NB4 (cell line): Measurements from ENCODE around the gene FMN2.

Source experiments
- DNase-seq: peaks from one replicate; pipeline ENCODE4 v3.0.0; 2010; ENCODE audit warnings: low read depth
- H3K4me3 ChIP-seq: one replicate; pipeline ENCODE4 v1.5.1; 2011; ENCODE audit warnings: mild to moderate bottlenecking, low read depth, low read length, moderate library complexity
- CTCF ChIP-seq: IDR thresholded peaks from one replicate; pipeline ENCODE4 v1.5.1; 2012; ENCODE audit warnings: low read depth, low read length
- MAX ChIP-seq: IDR thresholded peaks from 2 replicates; pipeline ENCODE4 v1.6.1; 2011; ENCODE audit warnings: low read depth, low read length
- MYC ChIP-seq: IDR thresholded peaks from 2 replicates; pipeline ENCODE4 v1.6.1; 2011; ENCODE audit warnings: low read depth, low read length
- POLR2A ChIP-seq: IDR thresholded peaks from 2 replicates; pipeline ENCODE4 v1.6.1; 2011; ENCODE audit warnings: mild to moderate bottlenecking; ENCODE audit not compliant: insufficient read length; ENCODE audit errors: extremely low read depth

FMN2 gene

GRCh38 chr1:240332672-240333071 lies 241.0 kb downstream of the FMN2 start:
- H3K4me3 ChIP-seq, result no peak overlapping the region
- DNase-seq, result no peak
- TF ChIP-seq CTCF (no peak), MAX (no peak), MYC (no peak), POLR2A (no peak)

GRCh38 chr1:240337781-240338180 lies 246.1 kb downstream of the FMN2 start:
- TF ChIP-seq MAX (no peak), CTCF (no peak), MYC (no peak), POLR2A (no peak)
- no peak overlapping the region for H3K4me3 ChIP-seq
- DNase-seq, result no peak

GRCh38 chr1:240338837-240339236 lies 247.2 kb downstream of the FMN2 start:
- H3K4me3 ChIP-seq, result no peak overlapping the region
- TF ChIP-seq MYC (no peak), MAX (no peak), CTCF (no peak), POLR2A (no peak)
- DNase-seq, result no peak

GRCh38 chr1:240341365-240342250 lies 249.9 kb downstream of the FMN2 start:
- TF ChIP-seq CTCF, result no peak
- TF ChIP-seq MAX, result no peak
- TF ChIP-seq MYC, result no peak
- TF ChIP-seq POLR2A, result no peak
- H3K4me3 ChIP-seq, result no peak overlapping the region
- no peak for DNase-seq

GRCh38 chr1:240342251-240342625 lies 250.6 kb downstream of the FMN2 start:
- DNase-seq, result no peak
- TF ChIP-seq CTCF (no peak), POLR2A (no peak), MYC (no peak), MAX (no peak)
- H3K4me3 ChIP-seq, result no peak overlapping the region
